ENCODE measurements around the gene PDCL3. TPM values are rescaled to one million over a fixed set of nuclear protein-coding genes. Genes with fewer than 3 reads are reported as not detected.

The PDCL3 gene
- total RNA-seq, 2 donors from 2014 or later, result 20.7 to 21.4 TPM

DNA sequence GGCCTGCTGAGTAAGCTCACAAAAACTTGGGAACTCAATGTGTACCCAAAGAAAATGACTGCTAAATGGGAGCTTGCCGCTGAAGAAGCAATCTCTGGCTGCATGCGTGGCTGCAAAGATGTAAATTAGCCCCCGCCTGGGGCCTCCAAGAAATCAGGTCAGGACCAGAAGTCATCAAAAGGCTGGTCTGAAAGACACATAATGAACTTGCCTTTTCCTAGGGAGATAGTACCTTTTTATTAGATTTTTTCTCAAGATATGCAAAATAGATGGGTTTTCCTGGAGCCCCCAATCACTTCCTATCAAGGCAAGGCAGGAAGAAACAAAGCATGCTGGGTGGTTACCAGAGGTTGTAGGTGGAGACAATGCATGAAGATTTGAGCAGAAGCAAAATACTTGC is 38.9 kb downstream of the PDCL3 start:
- H3K36me3 ChIP-seq, result no peaks in the 10 kb centered on the region
- no peak overlapping the region for H3K27ac ChIP-seq
- H3K9me3 ChIP-seq, result no peaks in the 10 kb centered on the region
- no peak overlapping the region for H3K4me3 ChIP-seq
- intact Hi-C loops (cut with DNase I), result no loop called here
- no peaks in the 10 kb centered on the region for H3K27me3 ChIP-seq
- H3K9ac ChIP-seq (ENCODE audit: low read depth in 2 of 2, low read length in 2 of 2), result no peak overlapping the region
- TF ChIP-seq, protein P1, sequence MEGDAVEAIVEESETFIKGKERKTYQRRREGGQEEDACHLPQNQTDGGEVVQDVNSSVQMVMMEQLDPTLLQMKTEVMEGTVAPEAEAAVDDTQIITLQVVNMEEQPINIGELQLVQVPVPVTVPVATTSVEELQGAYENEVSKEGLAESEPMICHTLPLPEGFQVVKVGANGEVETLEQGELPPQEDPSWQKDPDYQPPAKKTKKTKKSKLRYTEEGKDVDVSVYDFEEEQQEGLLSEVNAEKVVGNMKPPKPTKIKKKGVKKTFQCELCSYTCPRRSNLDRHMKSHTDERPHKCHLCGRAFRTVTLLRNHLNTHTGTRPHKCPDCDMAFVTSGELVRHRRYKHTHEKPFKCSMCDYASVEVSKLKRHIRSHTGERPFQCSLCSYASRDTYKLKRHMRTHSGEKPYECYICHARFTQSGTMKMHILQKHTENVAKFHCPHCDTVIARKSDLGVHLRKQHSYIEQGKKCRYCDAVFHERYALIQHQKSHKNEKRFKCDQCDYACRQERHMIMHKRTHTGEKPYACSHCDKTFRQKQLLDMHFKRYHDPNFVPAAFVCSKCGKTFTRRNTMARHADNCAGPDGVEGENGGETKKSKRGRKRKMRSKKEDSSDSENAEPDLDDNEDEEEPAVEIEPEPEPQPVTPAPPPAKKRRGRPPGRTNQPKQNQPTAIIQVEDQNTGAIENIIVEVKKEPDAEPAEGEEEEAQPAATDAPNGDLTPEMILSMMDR (IDR thresholded peaks at IDR 0.05), result no peak
- DNase-seq, result no peak
- no peaks in the 10 kb centered on the region for H3K4me1 ChIP-seq

DNA sequence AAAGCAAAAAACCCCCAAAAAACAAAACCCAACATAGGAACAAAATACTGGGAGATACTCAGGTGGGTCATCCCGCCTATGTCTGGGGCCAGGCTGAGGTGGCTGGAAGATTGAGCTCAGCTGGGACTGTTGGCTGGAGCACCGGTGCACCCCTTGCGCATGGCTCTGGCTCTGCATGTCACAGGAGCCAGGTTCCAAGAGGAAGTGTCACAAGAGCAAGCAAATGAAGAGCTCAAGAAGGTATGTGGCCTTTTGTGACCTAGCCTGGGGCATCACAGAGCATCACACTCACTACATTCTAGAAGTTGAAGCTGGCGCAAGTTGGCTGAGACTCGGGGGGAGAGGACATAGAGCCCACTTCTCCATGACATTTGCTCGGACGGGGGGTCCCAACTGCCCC is 40.6 kb downstream of the PDCL3 start:
- TF ChIP-seq, protein P1 (IDR thresholded peaks at IDR 0.05), result no peak
- H3K4me3 ChIP-seq, result no peak overlapping the region
- H3K36me3 ChIP-seq, result no peaks in the 10 kb centered on the region
- no peaks in the 10 kb centered on the region for H3K27me3 ChIP-seq
- intact Hi-C loops (cut with DNase I), result no loop called here
- no peak overlapping the region for H3K27ac ChIP-seq
- no peak overlapping the region for H3K9ac ChIP-seq (ENCODE audit: low read depth in 2 of 2, low read length in 2 of 2)
- H3K4me1 ChIP-seq, result no peaks in the 10 kb centered on the region
- H3K9me3 ChIP-seq, result no peaks in the 10 kb centered on the region
- no peak for DNase-seq

DNA sequence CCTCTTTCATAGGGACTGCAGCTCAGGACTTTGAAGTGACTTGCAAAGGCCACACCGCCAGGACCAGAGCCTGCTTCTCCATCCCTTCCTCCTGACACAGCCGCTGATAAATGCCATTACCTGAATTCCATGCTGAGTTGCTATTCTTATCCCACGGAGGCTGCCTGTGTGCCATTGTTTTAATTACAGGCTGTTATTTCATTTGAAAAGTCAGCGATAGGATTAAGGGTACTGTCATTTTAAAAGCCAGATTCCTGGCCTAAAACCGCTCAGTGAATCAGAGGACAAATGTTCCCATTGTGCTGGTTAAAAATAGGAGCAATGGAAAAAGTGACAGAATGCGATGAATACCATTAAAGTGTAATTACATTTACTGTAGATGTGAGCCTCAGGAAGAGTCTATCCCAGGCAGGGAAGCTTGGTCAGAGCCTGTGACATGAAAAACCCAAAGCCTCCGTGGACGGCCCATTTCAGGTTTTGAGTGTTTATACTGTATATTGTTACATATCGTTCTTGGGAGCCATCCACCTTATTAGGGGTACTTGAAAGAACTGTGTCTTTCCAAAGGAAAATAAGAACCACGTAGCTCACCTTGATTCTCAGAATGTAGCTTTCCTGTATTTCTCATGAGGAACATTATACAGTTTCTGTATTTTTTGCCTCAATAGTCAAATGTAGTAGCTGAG is 41.3 kb downstream of the PDCL3 start:
- Histone ChIP-seq H3K9ac (ENCODE audit: low read depth in 2 of 2, low read length in 2 of 2) (no peak overlapping the region), H3K4me1 (no peaks in the 10 kb centered on the region), H3K27me3 (no peaks in the 10 kb centered on the region), H3K4me3 (no peak overlapping the region), H3K27ac (no peak overlapping the region), H3K9me3 (no peaks in the 10 kb centered on the region), H3K36me3 (no peaks in the 10 kb centered on the region)
- DNase-seq, result no peak
- intact Hi-C loops (cut with DNase I), result no loop called here
- TF ChIP-seq, protein P1 (IDR thresholded peaks at IDR 0.05), result no peak

DNA sequence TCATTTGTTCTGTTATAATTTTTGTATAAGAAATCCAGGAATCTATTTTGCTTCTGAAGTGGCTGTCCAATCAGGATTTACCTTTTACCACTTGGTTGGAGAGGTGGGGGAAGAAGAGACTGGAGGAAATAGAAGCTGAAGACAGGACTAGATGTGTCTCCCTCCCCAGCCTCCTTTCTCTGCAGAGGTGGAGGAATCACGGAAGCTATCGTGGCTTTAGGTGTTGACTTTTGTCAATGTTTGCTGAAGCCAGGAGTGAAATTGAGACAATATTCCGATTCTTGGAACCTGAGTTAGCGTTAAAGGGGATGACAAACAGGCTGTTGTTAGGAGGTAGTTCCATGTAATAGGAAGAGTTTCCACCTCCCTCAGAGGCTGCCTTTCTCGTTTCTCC is 43.5 kb downstream of the PDCL3 start:
- intact Hi-C loops (cut with DNase I), result loop anchor here (5.0 kb wide), 1 partner anchor 376 kb away; no protein-coding TSS in a partner anchor
- no peak for DNase-seq
- TF ChIP-seq, protein P1 (IDR thresholded peaks at IDR 0.05), result no peak
- no peaks in the 10 kb centered on the region for H3K9me3 ChIP-seq
- H3K36me3 ChIP-seq, result no peaks in the 10 kb centered on the region
- no peaks in the 10 kb centered on the region for H3K27me3 ChIP-seq
- H3K27ac ChIP-seq, result no peak overlapping the region
- no peak overlapping the region for H3K4me3 ChIP-seq
- no peaks in the 10 kb centered on the region for H3K4me1 ChIP-seq
- H3K9ac ChIP-seq (ENCODE audit: low read depth in 2 of 2, low read length in 2 of 2), result no peak overlapping the region

DNA sequence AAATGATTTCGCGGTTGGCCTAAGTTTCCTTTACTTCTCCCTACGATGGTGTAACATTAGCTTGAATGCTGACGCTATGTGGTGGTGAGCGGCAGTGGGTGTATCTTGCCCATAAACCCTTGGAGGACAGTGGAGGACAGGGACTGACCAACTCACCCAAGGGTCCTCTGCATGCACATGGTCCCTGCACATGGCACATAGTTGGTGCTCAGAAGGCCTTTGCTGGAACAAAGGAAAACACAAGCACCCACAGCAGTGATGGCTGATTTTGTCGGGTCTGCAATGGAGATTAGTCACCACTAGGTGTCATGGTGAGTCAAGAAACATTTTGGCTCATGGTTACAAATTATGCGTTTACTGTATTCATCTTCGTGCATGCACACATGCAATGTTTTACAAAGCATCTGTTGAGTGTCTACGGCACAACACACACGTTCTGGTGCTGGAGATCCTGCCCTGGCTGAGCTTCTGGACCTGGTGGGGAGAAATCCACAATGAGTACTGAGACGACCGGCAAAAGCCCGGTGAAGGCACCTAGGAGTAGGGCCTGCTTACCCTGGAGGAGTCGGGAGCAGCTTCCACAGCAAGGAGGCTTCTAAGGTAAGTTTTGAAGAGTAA is 44.0 kb downstream of the PDCL3 start:
- Histone ChIP-seq H3K27me3 (no peaks in the 10 kb centered on the region), H3K27ac (no peak overlapping the region), H3K36me3 (no peaks in the 10 kb centered on the region), H3K4me3 (no peak overlapping the region), H3K9me3 (no peaks in the 10 kb centered on the region), H3K9ac (ENCODE audit: low read depth in 2 of 2, low read length in 2 of 2) (no peak overlapping the region), H3K4me1 (no peaks in the 10 kb centered on the region)
- TF ChIP-seq, protein P1 (IDR thresholded peaks at IDR 0.05), result peak; percentile 69
- intact Hi-C loops (cut with DNase I), result loop anchor here (5.0 kb wide), 1 partner anchor 375 kb away; no protein-coding TSS in a partner anchor
- DNase-seq, result peak; percentile 45
